Psoas muscle (tissue), 8 donors: ENCODE measurements around the gene OLAH. TPM values are rescaled to one million over a fixed set of nuclear protein-coding genes. Genes with fewer than 3 reads are reported as not detected.

Experiments used
- ATAC-seq, 4 donors: fragments of 200-7000 bp; cut with Tn5 transposase; one replicate each; pipeline ENCODE4 v1.9.1; 2020; ENCODE audit warnings: moderate library complexity in 3 of 4, mild to moderate bottlenecking in 2 of 4
- DNase-seq, 2 donors: peaks; one replicate each; pipeline ENCODE4 v3.0.0-alpha.2; 2020
- H3K27ac ChIP-seq: fragments of 200-600 bp; one replicate; pipeline ENCODE4 v1.8.0; 2022
- H3K27me3 ChIP-seq, 3 donors: fragments of 200-600 bp in 1 of 3; one replicate each; pipeline versions ENCODE4 v1.6.1 to v1.8.0; 2013 to 2022; ENCODE audit warnings: low read length in 2 of 3, mild to moderate bottlenecking in 2 of 3, moderate library complexity in 1 of 3; ENCODE audit not compliant: insufficient read depth in 3 of 3
- H3K36me3 ChIP-seq, 2 donors: fragments of 200-600 bp in 1 of 2; one replicate each; pipeline versions ENCODE4 v1.6.1 to v1.8.0; 2013 to 2022; ENCODE audit warnings: low read depth in 1 of 2, mild to moderate bottlenecking in 1 of 2, moderate library complexity in 1 of 2; ENCODE audit not compliant: insufficient read depth in 1 of 2
- H3K4me1 ChIP-seq: fragments of 200-600 bp; one replicate; pipeline ENCODE4 v1.8.0; 2022
- H3K4me3 ChIP-seq: fragments of 200-600 bp; one replicate; pipeline ENCODE4 v1.8.0; 2022; ENCODE audit warnings: mild to moderate bottlenecking
- H3K9me3 ChIP-seq: fragments of 200-600 bp; one replicate; pipeline ENCODE4 v1.8.0; 2022
- WGBS, 3 donors: extraction: QIAGEN DNeasy Blood & Tissue Kit; methylation state at CpG; one replicate each; pipeline versions ENCODE4 v1.1.6 to v1.1.7; 2013; 5-methylcytosine and 5-hydroxymethylcytosine counted together
- intact Hi-C, 2 donors: fragments of 100-400 bp; cut with DNase I; formaldehyde crosslinking; loops; one replicate each; pipeline versions ENCODE4 v1.11.0 to v1.14.2; 2022
- polyA plus RNA-seq, 3 donors: library from polyadenylated mRNA; stranded (reverse); fragments of 200-250 nt; gene quantifications; one replicate each; pipeline ENCODE4 v1.2.3, GENCODE V29; 2013
- total RNA-seq, 4 donors: library from RNA; stranded (reverse); fragmentation: NEBNext Ultra II Directional in 2 of 4; extraction: Animal tissue kit (Norgen Biotek cat#: 25700) in 2 of 4; gene quantifications; one replicate each; pipeline versions ENCODE4 v1.2.1 to v1.2.4, GENCODE V29; 2021 to 2023
- TF ChIP-seq, protein P1 (sequence below): fragments of 200-600 bp; IDR thresholded peaks from one replicate; pipeline ENCODE4 v1.8.0; 2022; ENCODE audit warnings: antibody characterized with exemption
- donor health status: healthy with polysubstance abuse.
- donor health status: DM: no; HTN: no; CAD: no; lungs with moderate emphysema.
- donor health status: Bipolar disorder and iron deficiency.
- donor health status: healthy.
- donor health status: DM: yes; HTN: yes; CAD: no.
- donor health status: DM: no; HTN: no; CAD: no.
- donor health status: DM: no; HTN: no; CAD: no.
- donor health status: DM: yes; HTN: yes; CAD: no.

The OLAH gene
- total and polyA plus RNA-seq, 7 donors, result 0.25 to 0.99 (median 0.34) TPM; not detected in 3

DNA sequence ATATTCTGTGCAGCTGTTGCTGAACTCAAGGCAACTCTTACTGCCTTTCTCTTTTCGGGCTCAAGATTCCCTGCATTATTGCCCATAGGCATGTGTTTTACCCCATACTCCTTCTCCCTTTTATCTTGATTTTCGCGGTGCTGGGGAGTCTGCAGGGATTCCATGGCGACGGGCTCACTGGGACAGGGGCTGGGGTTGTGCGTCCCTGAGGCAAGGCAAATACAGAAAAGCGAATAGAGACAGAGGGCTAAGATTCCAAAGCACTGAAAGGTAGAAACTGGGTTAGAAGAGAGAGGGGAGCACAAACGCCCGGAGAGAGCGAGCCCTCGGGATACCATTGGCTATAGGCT, 52.9 kb downstream of the OLAH start:
- peak in 2 of 4 donors; percentile 17 to 27 for ATAC-seq
- peaks cover 8% of the 10 kb centered on the region for H3K4me1 ChIP-seq
- H3K27ac ChIP-seq, result peak overlapping the region; percentile 93
- peak overlapping the region; percentile 86 for H3K4me3 ChIP-seq
- DNase-seq, result no peak
- WGBS, 3 donors, result 0 to 1% (median 1%) methylated on average over 11 of the region's 11 CpGs
- H3K27me3 ChIP-seq, result no peaks in the 10 kb centered on the region
- H3K36me3 ChIP-seq, result peaks cover 0 to 15% of the 10 kb centered on the region in 2 donors
- intact Hi-C loops, result loop anchor here (5.0 kb wide), 2 partner anchors 71 to 139 kb away; partner anchors contain the start of genes MEIG1 (in 2 of the 2) and NMT2 (in 2 of the 2)
- no peaks in the 10 kb centered on the region for H3K9me3 ChIP-seq
- TF ChIP-seq, protein P1, sequence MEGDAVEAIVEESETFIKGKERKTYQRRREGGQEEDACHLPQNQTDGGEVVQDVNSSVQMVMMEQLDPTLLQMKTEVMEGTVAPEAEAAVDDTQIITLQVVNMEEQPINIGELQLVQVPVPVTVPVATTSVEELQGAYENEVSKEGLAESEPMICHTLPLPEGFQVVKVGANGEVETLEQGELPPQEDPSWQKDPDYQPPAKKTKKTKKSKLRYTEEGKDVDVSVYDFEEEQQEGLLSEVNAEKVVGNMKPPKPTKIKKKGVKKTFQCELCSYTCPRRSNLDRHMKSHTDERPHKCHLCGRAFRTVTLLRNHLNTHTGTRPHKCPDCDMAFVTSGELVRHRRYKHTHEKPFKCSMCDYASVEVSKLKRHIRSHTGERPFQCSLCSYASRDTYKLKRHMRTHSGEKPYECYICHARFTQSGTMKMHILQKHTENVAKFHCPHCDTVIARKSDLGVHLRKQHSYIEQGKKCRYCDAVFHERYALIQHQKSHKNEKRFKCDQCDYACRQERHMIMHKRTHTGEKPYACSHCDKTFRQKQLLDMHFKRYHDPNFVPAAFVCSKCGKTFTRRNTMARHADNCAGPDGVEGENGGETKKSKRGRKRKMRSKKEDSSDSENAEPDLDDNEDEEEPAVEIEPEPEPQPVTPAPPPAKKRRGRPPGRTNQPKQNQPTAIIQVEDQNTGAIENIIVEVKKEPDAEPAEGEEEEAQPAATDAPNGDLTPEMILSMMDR, result no peak

DNA sequence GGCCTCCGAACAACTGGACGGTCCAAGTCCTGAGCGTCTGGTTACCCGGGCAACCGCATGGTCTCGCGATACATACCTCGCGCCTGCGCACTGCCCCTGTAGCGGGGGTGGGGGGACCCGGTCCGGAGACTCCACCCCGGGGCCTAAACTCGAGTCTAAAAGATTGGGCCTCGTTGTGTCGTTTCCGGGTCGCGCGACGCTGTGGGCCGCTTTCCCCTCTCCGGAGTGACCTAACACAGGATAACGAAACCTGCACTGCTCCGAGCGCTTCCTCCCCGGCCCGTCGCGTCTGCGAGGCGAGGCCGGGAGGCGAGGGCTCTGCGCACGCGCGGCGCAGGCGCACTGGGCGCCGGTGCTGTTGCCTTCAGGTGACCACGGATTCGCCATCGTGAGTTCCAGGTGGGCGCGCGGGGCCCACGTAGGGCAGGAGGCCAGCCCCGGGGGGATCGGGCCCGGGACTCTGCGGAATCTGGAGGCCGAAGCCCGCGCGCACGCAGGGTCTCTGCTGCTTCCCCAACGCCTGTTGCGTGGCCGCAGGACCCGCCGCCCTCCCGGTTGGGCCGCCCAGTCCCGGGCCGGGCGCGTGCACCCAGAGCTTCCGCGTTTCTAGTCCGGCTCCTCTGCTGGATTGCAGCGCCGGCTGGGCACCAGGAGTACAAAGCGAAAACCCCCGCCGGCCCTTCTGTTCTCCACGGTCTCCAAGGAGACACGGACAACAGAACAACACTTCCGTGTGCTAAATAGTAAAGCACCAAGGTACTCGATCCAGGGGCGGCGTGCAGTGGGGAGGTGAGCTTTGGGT, 53.5 kb downstream of the OLAH start, which contains the start of gene RPP38:
RPP38 (plus strand) TSS at position 345 of the 802 bp plus-strand sequence. CDS start 5,960 bp downstream, outside the sequence.
- Histone ChIP-seq H3K27ac (peak within 1 kb of the TSS; percentile 93), H3K4me1 (peaks cover 8% of the 10 kb centered on the region), H3K27me3 (no peaks in the 10 kb centered on the region), H3K36me3 (peaks cover 0 to 21% of the 10 kb centered on the region in 2 donors), H3K4me3 (peak within 1 kb of the TSS; percentile 86), H3K9me3 (no peaks in the 10 kb centered on the region)
- peak; percentile 97 to 99 for DNase-seq
- TF ChIP-seq, protein P1, result no peak
- WGBS, 3 donors, result 0% methylated on average over 59 to 84 of the region's 84 CpGs
- intact Hi-C loops, result loop anchor here (5.0 kb wide), 2 partner anchors 70 to 140 kb away; partner anchors contain the start of genes MEIG1 (in 2 of the 2) and NMT2 (in 2 of the 2)
- peak; percentile 98 to 99 (median 99) for ATAC-seq

DNA sequence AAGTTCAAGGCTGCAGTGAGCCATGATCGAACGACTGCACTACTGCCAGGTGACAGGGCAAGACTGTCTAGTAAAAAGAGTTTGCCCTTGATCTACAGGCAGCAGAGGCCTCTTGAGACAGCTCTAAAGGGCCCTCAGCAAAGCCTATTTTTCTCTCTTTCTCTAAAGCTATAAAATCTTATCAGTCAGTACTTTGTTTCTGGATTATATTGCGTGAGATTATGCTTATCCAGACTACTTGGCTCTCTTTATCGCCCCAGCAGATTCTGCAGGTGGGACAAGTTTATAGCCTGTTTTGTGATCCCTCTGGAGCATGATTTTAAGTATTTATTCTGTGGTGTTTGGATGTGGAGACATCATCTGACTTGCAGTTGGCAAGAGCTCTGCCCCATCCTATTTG, 56.1 kb downstream of the OLAH start:
- TF ChIP-seq, protein P1, result no peak
- Histone ChIP-seq H3K4me3 (no peak overlapping the region), H3K27ac (no peak overlapping the region), H3K4me1 (peaks cover 8% of the 10 kb centered on the region), H3K9me3 (no peaks in the 10 kb centered on the region), H3K27me3 (no peaks in the 10 kb centered on the region), H3K36me3 (peaks cover 6 to 48% of the 10 kb centered on the region in 2 donors)
- intact Hi-C loops, result loop anchor here (1.0 to 10.0 kb wide), 4 partner anchors 25 to 595 kb away; partner anchors contain the start of genes MEIG1 (in 2 of the 2) and NMT2 (in 2 of the 2)
- 86 to 94% (median 87%) methylated on average over 4 of the region's 4 CpGs for WGBS, 3 donors
- no peak for ATAC-seq
- DNase-seq, result no peak

DNA sequence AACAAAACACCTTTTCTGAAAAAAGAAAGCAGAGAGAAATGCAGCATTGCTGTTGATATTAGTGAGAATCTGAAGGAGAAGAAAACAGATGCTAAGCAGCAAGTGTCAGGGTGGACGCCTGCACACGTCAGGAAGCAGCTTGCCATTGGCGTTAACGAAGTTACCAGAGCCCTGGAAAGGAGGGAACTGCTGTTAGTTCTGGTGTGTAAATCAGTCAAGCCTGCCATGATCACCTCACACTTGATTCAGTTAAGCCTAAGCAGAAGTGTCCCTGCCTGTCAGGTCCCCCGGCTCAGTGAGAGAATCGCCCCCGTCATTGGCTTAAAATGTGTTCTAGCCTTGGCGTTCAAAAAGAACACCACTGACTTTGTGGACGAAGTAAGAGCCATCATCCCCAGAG, 59.8 kb downstream of the OLAH start:
- Histone ChIP-seq H3K27ac (no peak overlapping the region), H3K27me3 (no peaks in the 10 kb centered on the region), H3K4me3 (no peak overlapping the region), H3K4me1 (peaks cover 2% of the 10 kb centered on the region), H3K36me3 (peaks cover 6 to 80% of the 10 kb centered on the region in 2 donors), H3K9me3 (no peaks in the 10 kb centered on the region)
- intact Hi-C loops, result loop anchor here (10.0 kb wide), 1 partner anchor 599 kb away; no protein-coding TSS in a partner anchor
- ATAC-seq (no peak), DNase-seq (no peak)
- TF ChIP-seq, protein P1, result no peak
- WGBS, 3 donors, result 71 to 73% (median 72%) methylated on average over 9 of the region's 9 CpGs
